ENCODE results near the gene CAPN11. TPM values are rescaled to one million over a fixed set of nuclear protein-coding genes. Genes with fewer than 3 reads are reported as not detected.

The CAPN11 gene
- total and polyA plus RNA-seq, 2 of the 4 experiments (the other 2 are of a cell fraction), result not detected

GRCh38 chr6:44211284-44211683 lies 52.7 kb downstream of the CAPN11 start:
- no peak for ATAC-seq (ENCODE audit: low read depth)
- no peaks in the 10 kb centered on the region for H3K9me1 ChIP-seq (ENCODE audit: insufficient read depth, low read length)
- H2AK9ac ChIP-seq (replicated peaks; ENCODE audit: low read depth, low read length, poor library complexity), result no peak overlapping the region
- no TSS peak for BruUV-seq (replicated peaks)
- no peak overlapping the region for H3K9ac ChIP-seq (ENCODE audit: low read depth, low read length)
- no peak overlapping the region for H2AK5ac ChIP-seq (ENCODE audit: low read depth, low read length)
- DNase-seq, result no peak
- H3K18ac ChIP-seq (ENCODE audit: low read depth, low read length), result no peak overlapping the region
- no peak overlapping the region for H4K91ac ChIP-seq (ENCODE audit: insufficient read depth, low read depth, low read length)
- no peak overlapping the region for H3K27ac ChIP-seq (ENCODE audit: insufficient read depth, low read length)
- H3K79me1 ChIP-seq (ENCODE audit: low read depth in 1 of 2, low read length in 2 of 2), result no peaks in the 10 kb centered on the region
- no peaks in the 10 kb centered on the region for H3K4me1 ChIP-seq (ENCODE audit: control insufficient read depth, insufficient read depth, low read length)
- ChIA-PET POLR2A (ENCODE audit: unreplicated experiment) (no interaction called here), CTCF (no interaction called here)
- H2BK15ac ChIP-seq (ENCODE audit: low read depth, low read length), result no peak overlapping the region
- no peak overlapping the region for H3K56ac ChIP-seq (ENCODE audit: extremely low read depth, insufficient read depth, low read length)
- H3K4me3 ChIP-seq (ENCODE audit: insufficient read depth, low read depth, low read length), result no peak overlapping the region
- no peak overlapping the region for H3K4me2 ChIP-seq (ENCODE audit: low read depth, low read length)
- peaks cover 24% of the 10 kb centered on the region for H3K27me3 ChIP-seq (ENCODE audit: control insufficient read depth, insufficient read depth, low read length)
- no peaks in the 10 kb centered on the region for H4K20me1 ChIP-seq (ENCODE audit: insufficient read depth, low read length)
- H4K8ac ChIP-seq (ENCODE audit: low read depth in 2 of 2, low read length in 2 of 2), result no peak overlapping the region
- no peak overlapping the region for H3K4ac ChIP-seq (ENCODE audit: low read depth, low read length)
- no peak overlapping the region for H3K23ac ChIP-seq (ENCODE audit: low read depth, low read length)
- no peak overlapping the region for H2AFZ ChIP-seq (replicated peaks; ENCODE audit: low read length, poor library complexity)
- H2BK20ac ChIP-seq (ENCODE audit: low read depth, low read length), result no peak overlapping the region
- H2BK120ac ChIP-seq (ENCODE audit: low read depth, low read length), result no peak overlapping the region
- no peak overlapping the region for H2BK5ac ChIP-seq (ENCODE audit: low read depth, low read length, poor library complexity, severe bottlenecking)
- H3K14ac ChIP-seq (replicated peaks; ENCODE audit: low read depth, low read length), result no peak overlapping the region
- H4K5ac ChIP-seq (ENCODE audit: low read depth, low read length), result no peak overlapping the region
- WGBS, 2 experiments (ENCODE audit: extremely low coverage in 2 of 2, insufficient read length in 1 of 2), result 100% methylated on average over 1 of the region's 3 CpGs; no CpG with 5 or more reads in 1 of the 2 experiments
- dilution Hi-C loops (cut with HindIII; ENCODE audit: low sequenced_read_pairs, unreplicated experiment) (no loop called here), intact Hi-C loops (cut with micrococcal nuclease) (no loop called here), in situ Hi-C loops (cut with MboI; ENCODE audit: low sequenced_read_pairs) (no loop called here)
- TF ChIP-seq SMC3 (IDR thresholded peaks at IDR 0.05; ENCODE audit: low read depth, low read length), result no peak
- TF ChIP-seq BHLHE40 (IDR thresholded peaks at IDR 0.05; ENCODE audit: low read depth, low read length), result no peak
- TF ChIP-seq MXI1 (IDR thresholded peaks at IDR 0.05; ENCODE audit: borderline replicate concordance, low read depth, low read length), result no peak
- TF ChIP-seq FOS (IDR thresholded peaks at IDR 0.05; ENCODE audit: low read depth, low read length), result no peak
- TF ChIP-seq MAZ (IDR thresholded peaks at IDR 0.05; ENCODE audit: borderline replicate concordance, low read depth, low read length), result no peak
- no peak for TF ChIP-seq USF2 (IDR thresholded peaks at IDR 0.05; ENCODE audit: low read depth, low read length)
- TF ChIP-seq CHD1 (IDR thresholded peaks at IDR 0.05; ENCODE audit: low read depth, low read length), result no peak
- TF ChIP-seq CEBPB (IDR thresholded peaks at IDR 0.05; ENCODE audit: low read depth, low read length), result no peak
- no peak for TF ChIP-seq RCOR1 (IDR thresholded peaks at IDR 0.05; ENCODE audit: insufficient replicate concordance, low read length)
- TF ChIP-seq RFX5 (IDR thresholded peaks at IDR 0.05; ENCODE audit: low read depth, low read length), result no peak
- no peak for TF ChIP-seq POLR2A (IDR thresholded peaks at IDR 0.05; ENCODE audit: low read depth, low read length)
- TF ChIP-seq, protein P1, sequence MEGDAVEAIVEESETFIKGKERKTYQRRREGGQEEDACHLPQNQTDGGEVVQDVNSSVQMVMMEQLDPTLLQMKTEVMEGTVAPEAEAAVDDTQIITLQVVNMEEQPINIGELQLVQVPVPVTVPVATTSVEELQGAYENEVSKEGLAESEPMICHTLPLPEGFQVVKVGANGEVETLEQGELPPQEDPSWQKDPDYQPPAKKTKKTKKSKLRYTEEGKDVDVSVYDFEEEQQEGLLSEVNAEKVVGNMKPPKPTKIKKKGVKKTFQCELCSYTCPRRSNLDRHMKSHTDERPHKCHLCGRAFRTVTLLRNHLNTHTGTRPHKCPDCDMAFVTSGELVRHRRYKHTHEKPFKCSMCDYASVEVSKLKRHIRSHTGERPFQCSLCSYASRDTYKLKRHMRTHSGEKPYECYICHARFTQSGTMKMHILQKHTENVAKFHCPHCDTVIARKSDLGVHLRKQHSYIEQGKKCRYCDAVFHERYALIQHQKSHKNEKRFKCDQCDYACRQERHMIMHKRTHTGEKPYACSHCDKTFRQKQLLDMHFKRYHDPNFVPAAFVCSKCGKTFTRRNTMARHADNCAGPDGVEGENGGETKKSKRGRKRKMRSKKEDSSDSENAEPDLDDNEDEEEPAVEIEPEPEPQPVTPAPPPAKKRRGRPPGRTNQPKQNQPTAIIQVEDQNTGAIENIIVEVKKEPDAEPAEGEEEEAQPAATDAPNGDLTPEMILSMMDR (conservative IDR thresholded peaks at IDR 0.05; ENCODE audit: low read depth, low read length), result no peak
- TF ChIP-seq NFE2L2 (IDR thresholded peaks at IDR 0.05; ENCODE audit: low read depth, low read length), result no peak
- no peak for TF ChIP-seq MAFK (IDR thresholded peaks at IDR 0.05; ENCODE audit: low read depth, low read length)
- TF ChIP-seq RAD21 (IDR thresholded peaks at IDR 0.05; ENCODE audit: low read length), result no peak
- TF ChIP-seq, protein P2, sequence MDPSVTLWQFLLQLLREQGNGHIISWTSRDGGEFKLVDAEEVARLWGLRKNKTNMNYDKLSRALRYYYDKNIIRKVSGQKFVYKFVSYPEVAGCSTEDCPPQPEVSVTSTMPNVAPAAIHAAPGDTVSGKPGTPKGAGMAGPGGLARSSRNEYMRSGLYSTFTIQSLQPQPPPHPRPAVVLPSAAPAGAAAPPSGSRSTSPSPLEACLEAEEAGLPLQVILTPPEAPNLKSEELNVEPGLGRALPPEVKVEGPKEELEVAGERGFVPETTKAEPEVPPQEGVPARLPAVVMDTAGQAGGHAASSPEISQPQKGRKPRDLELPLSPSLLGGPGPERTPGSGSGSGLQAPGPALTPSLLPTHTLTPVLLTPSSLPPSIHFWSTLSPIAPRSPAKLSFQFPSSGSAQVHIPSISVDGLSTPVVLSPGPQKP (IDR thresholded peaks at IDR 0.05; ENCODE audit: borderline replicate concordance, low read depth, low read length), result no peak
- no peaks in the 10 kb centered on the region for H3K9me3 ChIP-seq (ENCODE audit: control insufficient read depth, insufficient read depth, low read length)
- H3K36me3 ChIP-seq (ENCODE audit: control insufficient read depth, insufficient read depth, low read length), result no peaks in the 10 kb centered on the region
